H9 (cell line): ENCODE results near the gene CHD6. TPM values are rescaled to one million over a fixed set of nuclear protein-coding genes. Genes with fewer than 3 reads are reported as not detected.

Experiments used
- DNase-seq: peaks from one replicate; pipeline ENCODE4 v3.0.0-alpha.2; 2017
- H2AFZ ChIP-seq: one replicate; pipeline ENCODE4 v1.6.1; 2013; ENCODE audit warnings: mild to moderate bottlenecking, low read length, control low read depth, moderate library complexity
- H2AK5ac ChIP-seq: 2 replicates; pipeline ENCODE4 v1.6.1; 2013; ENCODE audit warnings: low read length, control low read depth, mixed read lengths; ENCODE audit not compliant: insufficient read length
- H2BK120ac ChIP-seq: one replicate; pipeline ENCODE4 v1.6.1; 2013; ENCODE audit warnings: low read depth, mild to moderate bottlenecking, low read length, control low read depth, inconsistent platforms; ENCODE audit not compliant: poor library complexity, severe bottlenecking
- H2BK12ac ChIP-seq: 2 replicates; pipeline ENCODE4 v1.6.1; 2013; ENCODE audit warnings: low read length, control low read depth, mixed read lengths, low read depth; ENCODE audit not compliant: insufficient read length
- H2BK15ac ChIP-seq: 2 replicates; pipeline ENCODE4 v1.6.1; 2013; ENCODE audit warnings: low read depth, low read length, control low read depth
- H2BK20ac ChIP-seq: one replicate; pipeline ENCODE4 v1.6.1; 2013; ENCODE audit warnings: low read depth, mild to moderate bottlenecking, low read length, control low read depth, inconsistent platforms; ENCODE audit not compliant: poor library complexity, severe bottlenecking
- H2BK5ac ChIP-seq: 2 replicates; pipeline ENCODE4 v1.6.1; 2013; ENCODE audit warnings: low read length, control low read depth, mixed read lengths; ENCODE audit not compliant: insufficient read length
- H3K14ac ChIP-seq: 2 replicates; pipeline ENCODE4 v1.6.1; 2013; ENCODE audit warnings: low read length, control low read depth; ENCODE audit not compliant: insufficient read depth
- H3K18ac ChIP-seq: 2 replicates; pipeline ENCODE4 v1.6.1; 2013; ENCODE audit warnings: low read depth, mild to moderate bottlenecking, mixed read lengths, low read length, control low read depth; ENCODE audit not compliant: insufficient read length
- H3K23ac ChIP-seq: 2 replicates; pipeline ENCODE4 v1.6.1; 2013; ENCODE audit warnings: low read length, control low read depth, mixed read lengths, low read depth; ENCODE audit not compliant: insufficient read length
- H3K23me2 ChIP-seq: 2 replicates; pipeline ENCODE4 v1.6.1; 2013; ENCODE audit warnings: low read depth, mild to moderate bottlenecking, mixed read lengths, low read length, control low read depth; ENCODE audit not compliant: insufficient read length, poor library complexity, severe bottlenecking
- H3K27ac ChIP-seq: 2 replicates; pipeline ENCODE4 v1.5.1; 2013; ENCODE audit warnings: low read length, control low read depth, mixed read lengths, low read depth; ENCODE audit not compliant: insufficient read length
- H3K27me3 ChIP-seq: 2 replicates; pipeline ENCODE4 v1.6.1; 2013; ENCODE audit warnings: low read length, control low read depth, inconsistent platforms; ENCODE audit not compliant: insufficient read depth
- H3K4ac ChIP-seq: 2 replicates; pipeline ENCODE4 v1.6.1; 2013; ENCODE audit warnings: low read depth, mild to moderate bottlenecking, control low read depth, inconsistent platforms, low read length, moderate library complexity
- H3K4me1 ChIP-seq: 2 replicates; pipeline ENCODE4 v1.6.1; 2013; ENCODE audit warnings: low read length, control low read depth, inconsistent platforms; ENCODE audit not compliant: insufficient read depth
- H3K4me2 ChIP-seq: 2 replicates; pipeline ENCODE4 v1.6.1; 2013; ENCODE audit warnings: low read length, control low read depth, mixed read lengths; ENCODE audit not compliant: insufficient read length, insufficient read depth
- H3K56ac ChIP-seq: 2 replicates; pipeline ENCODE4 v1.6.1; 2013; ENCODE audit warnings: low read depth, mild to moderate bottlenecking, mixed read lengths, low read length, control low read depth; ENCODE audit not compliant: insufficient read length
- H3K79me1 ChIP-seq: 2 replicates; pipeline ENCODE4 v1.6.1; 2013; ENCODE audit warnings: low read depth, mild to moderate bottlenecking, moderate library complexity, low read length, control low read depth, inconsistent platforms; ENCODE audit not compliant: insufficient read depth, poor library complexity, severe bottlenecking
- H3K79me2 ChIP-seq: 2 replicates; pipeline ENCODE4 v1.6.1; 2013; ENCODE audit warnings: low read length, control low read depth, inconsistent platforms; ENCODE audit not compliant: insufficient read depth
- H3K9ac ChIP-seq: 2 replicates; pipeline ENCODE4 v1.6.1; 2013; ENCODE audit warnings: low read length, control low read depth, mixed read lengths; ENCODE audit not compliant: insufficient read length; ENCODE audit errors: extremely low read depth
- H3K9me3 ChIP-seq: one replicate; pipeline ENCODE4 v1.6.1; 2013; ENCODE audit warnings: low read depth, low read length, inconsistent platforms; ENCODE audit not compliant: control insufficient read depth
- H3T11ph ChIP-seq: one replicate; pipeline ENCODE4 v1.6.1; 2013; ENCODE audit warnings: mild to moderate bottlenecking, low read length, control low read depth, inconsistent platforms
- H4K20me1 ChIP-seq: one replicate; pipeline ENCODE4 v1.6.1; 2013; ENCODE audit not compliant: control insufficient read depth, insufficient read length, insufficient read depth
- H4K5ac ChIP-seq: 2 replicates; pipeline ENCODE4 v1.6.1; 2013; ENCODE audit warnings: low read depth, mild to moderate bottlenecking, mixed read lengths, low read length, control low read depth; ENCODE audit not compliant: insufficient read length
- H4K8ac ChIP-seq: replicated peaks from 2 replicates; pipeline ENCODE4 v1.6.1; 2013; ENCODE audit warnings: low read length, control low read depth, mixed read lengths, low read depth; ENCODE audit not compliant: insufficient read length
- H4K91ac ChIP-seq: 2 replicates; pipeline ENCODE4 v1.6.1; 2013; ENCODE audit warnings: low read depth, mild to moderate bottlenecking, moderate library complexity, mixed read lengths, low read length, control low read depth; ENCODE audit not compliant: insufficient read length
- H3K27ac Mint-ChIP-seq, 3 experiments: 2 replicates in 2 of 3; 3 replicates in 1 of 3; pipeline ENCODE4 v1.8.0; 2020 to 2021; ENCODE audit warnings: mixed read lengths in 3 of 3, mild to moderate bottlenecking in 1 of 3, moderate library complexity in 1 of 3
- H3K27me3 Mint-ChIP-seq: 2 replicates; pipeline ENCODE4 v1.8.0; 2021; ENCODE audit warnings: low read depth, mild to moderate bottlenecking, moderate library complexity, mixed read lengths
- H3K36me3 Mint-ChIP-seq, 3 experiments: 2 replicates in 2 of 3; 3 replicates in 1 of 3; pipeline ENCODE4 v1.8.0; 2020 to 2021; ENCODE audit warnings: low read depth in 3 of 3, mixed read lengths in 3 of 3; ENCODE audit not compliant: insufficient read depth in 1 of 3
- H3K4me1 Mint-ChIP-seq, 2 experiments: 2 replicates each; pipeline ENCODE4 v1.8.0; 2020; ENCODE audit warnings: mixed read lengths in 2 of 2
- H3K4me3 Mint-ChIP-seq, 2 experiments: 2 replicates in 1 of 2; 3 replicates in 1 of 2; pipeline ENCODE4 v1.8.0; 2020 to 2021; ENCODE audit warnings: mild to moderate bottlenecking in 2 of 2, mixed read lengths in 2 of 2, moderate library complexity in 1 of 2
- H3K9me3 Mint-ChIP-seq, 2 experiments: 2 replicates in 1 of 2; 3 replicates in 1 of 2; pipeline ENCODE4 v1.8.0; 2020; ENCODE audit warnings: mild to moderate bottlenecking in 2 of 2, mixed read lengths in 2 of 2, moderate library complexity in 1 of 2
- WGBS: extraction: QIAGEN DNeasy Blood & Tissue Kit; methylation state at CpG from one replicate; pipeline ENCODE4 v1.1.7; 2013; ENCODE audit warnings: missing lambda C conversion rate, low lambda C conversion rate, mixed read lengths; ENCODE audit not compliant: insufficient read length; ENCODE audit errors: extremely low coverage; 5-methylcytosine and 5-hydroxymethylcytosine counted together
- total RNA-seq: library from RNA; stranded (reverse); gene quantifications from 2 replicates; pipeline ENCODE4 v1.2.1, GENCODE V29; 2021
- TF ChIP-seq, protein P1 (sequence below): fragments of 200-600 bp; sonication (generic); conservative IDR thresholded peaks from 3 replicates; pipeline ENCODE4 v1.8.0; 2021; ENCODE audit warnings: antibody characterized with exemption, mild to moderate bottlenecking

Gene CHD6
- total RNA-seq, 1 experiment from 2014 or later, result 51.5 TPM

DNA sequence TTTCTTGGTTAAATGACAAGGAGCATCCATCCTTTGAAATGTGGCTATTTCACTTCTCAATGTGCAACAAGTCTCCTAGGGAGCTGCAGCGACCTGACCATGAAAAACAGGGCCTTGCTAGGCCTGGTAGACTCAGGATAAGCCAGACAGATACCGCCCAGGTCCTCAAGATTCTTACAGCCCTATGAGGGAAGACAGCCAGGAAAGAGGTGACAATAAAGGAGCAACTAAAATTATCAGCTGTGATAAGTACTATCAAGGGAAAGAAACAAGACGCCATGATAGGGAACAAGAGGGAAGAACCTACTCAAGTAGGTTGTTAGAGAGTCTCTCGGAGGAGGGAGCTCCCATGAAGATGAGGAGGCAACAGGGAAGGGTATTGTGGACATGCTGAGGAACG lies 200.1 kb downstream of the CHD6 start:
- H3K56ac ChIP-seq, result no peak overlapping the region
- H2BK120ac ChIP-seq, result no peak overlapping the region
- H2BK15ac ChIP-seq, result no peak overlapping the region
- no peaks in the 10 kb centered on the region for H4K20me1 ChIP-seq
- H3K9ac ChIP-seq, result no peak overlapping the region
- H3K27me3 Mint-ChIP-seq, result no peaks in the 10 kb centered on the region
- H3K4me1 ChIP-seq, result no peaks in the 10 kb centered on the region
- no peak overlapping the region for H3K4ac ChIP-seq
- H3K14ac ChIP-seq, result no peak overlapping the region
- no peaks in the 10 kb centered on the region for H3K79me1 ChIP-seq
- peaks cover 43 to 84% (median 83%) of the 10 kb centered on the region in 3 experiments; a peak in 6 of 7 replicates for H3K36me3 Mint-ChIP-seq
- no peak overlapping the region for H3K4me2 ChIP-seq
- H3K9me3 Mint-ChIP-seq, result no peaks in the 10 kb centered on the region
- no peak overlapping the region for H4K91ac ChIP-seq
- H3K27ac ChIP-seq, result no peak overlapping the region
- H4K8ac ChIP-seq, result no peak overlapping the region
- TF ChIP-seq, protein P1, sequence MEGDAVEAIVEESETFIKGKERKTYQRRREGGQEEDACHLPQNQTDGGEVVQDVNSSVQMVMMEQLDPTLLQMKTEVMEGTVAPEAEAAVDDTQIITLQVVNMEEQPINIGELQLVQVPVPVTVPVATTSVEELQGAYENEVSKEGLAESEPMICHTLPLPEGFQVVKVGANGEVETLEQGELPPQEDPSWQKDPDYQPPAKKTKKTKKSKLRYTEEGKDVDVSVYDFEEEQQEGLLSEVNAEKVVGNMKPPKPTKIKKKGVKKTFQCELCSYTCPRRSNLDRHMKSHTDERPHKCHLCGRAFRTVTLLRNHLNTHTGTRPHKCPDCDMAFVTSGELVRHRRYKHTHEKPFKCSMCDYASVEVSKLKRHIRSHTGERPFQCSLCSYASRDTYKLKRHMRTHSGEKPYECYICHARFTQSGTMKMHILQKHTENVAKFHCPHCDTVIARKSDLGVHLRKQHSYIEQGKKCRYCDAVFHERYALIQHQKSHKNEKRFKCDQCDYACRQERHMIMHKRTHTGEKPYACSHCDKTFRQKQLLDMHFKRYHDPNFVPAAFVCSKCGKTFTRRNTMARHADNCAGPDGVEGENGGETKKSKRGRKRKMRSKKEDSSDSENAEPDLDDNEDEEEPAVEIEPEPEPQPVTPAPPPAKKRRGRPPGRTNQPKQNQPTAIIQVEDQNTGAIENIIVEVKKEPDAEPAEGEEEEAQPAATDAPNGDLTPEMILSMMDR, result no peak
- no peak overlapping the region for H3T11ph ChIP-seq
- H3K79me2 ChIP-seq, result no peaks in the 10 kb centered on the region
- no peaks in the 10 kb centered on the region for H3K27me3 ChIP-seq
- H3K9me3 ChIP-seq, result no peaks in the 10 kb centered on the region
- H3K4me1 Mint-ChIP-seq, result no peaks in the 10 kb centered on the region
- H3K18ac ChIP-seq, result no peak overlapping the region
- H2BK12ac ChIP-seq, result no peak overlapping the region
- H2BK20ac ChIP-seq, result no peak overlapping the region
- H3K27ac Mint-ChIP-seq, result no peak overlapping the region; a peak in 1 of 7 replicates
- no peak overlapping the region for H2AK5ac ChIP-seq
- no CpG with 5 or more reads among the region's 5 CpGs for WGBS
- H3K23me2 ChIP-seq, result no peaks in the 10 kb centered on the region
- H3K4me3 Mint-ChIP-seq, result no peak overlapping the region
- H3K23ac ChIP-seq, result no peak overlapping the region
- DNase-seq, result no peak
- no peak overlapping the region for H2AFZ ChIP-seq
- H4K5ac ChIP-seq, result no peak overlapping the region
- no peak overlapping the region for H2BK5ac ChIP-seq
